Activated T-helper 1 cell treated with Interleukin-2 at 50 U/mL for 16 hours (primary cell): Measurements from ENCODE around the gene DNER.

Experiments
- DNase-seq: peaks from one replicate; pipeline ENCODE4 v3.0.0-alpha.2; 2020; ENCODE audit warnings: low read depth

The DNER gene

DNA sequence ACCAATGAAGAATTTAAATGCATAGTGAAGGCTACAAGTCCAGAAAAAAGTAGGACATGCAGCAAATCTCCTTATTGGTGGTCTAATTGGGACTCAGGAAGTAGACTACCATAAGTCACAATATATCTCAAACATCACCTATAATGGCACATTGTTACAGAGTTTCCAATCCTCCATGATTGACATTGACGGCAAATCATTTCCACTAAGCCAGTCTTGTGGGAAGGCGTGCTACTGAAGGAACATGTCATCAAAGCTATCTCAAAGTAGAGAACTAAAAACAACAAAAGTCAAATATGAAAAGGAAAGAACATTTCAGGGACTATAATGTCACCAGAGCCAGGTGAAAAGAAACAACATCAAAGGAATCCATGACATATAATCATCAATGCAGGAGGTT, 276.9 kb downstream of the DNER start:
- no peak for DNase-seq

DNA sequence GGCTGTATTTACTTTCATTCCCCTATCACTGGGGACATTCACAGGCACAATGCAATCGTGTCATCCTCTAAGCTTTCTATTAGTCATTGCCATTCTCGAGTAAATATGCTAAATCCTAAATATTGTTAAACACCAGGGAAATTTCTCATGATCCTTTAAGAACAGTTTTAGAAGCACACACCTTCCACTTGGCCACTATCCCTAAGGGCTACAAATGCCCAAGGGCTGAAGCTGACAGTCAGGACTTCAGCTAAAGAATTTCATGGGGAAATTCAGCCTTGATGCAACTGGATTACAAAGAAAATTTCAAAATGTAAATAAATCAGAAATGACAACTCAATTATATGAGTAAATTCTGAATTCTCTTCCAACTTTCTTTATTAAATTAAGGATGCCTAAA, 280.2 kb downstream of the DNER start:
- DNase-seq = no peak

DNA sequence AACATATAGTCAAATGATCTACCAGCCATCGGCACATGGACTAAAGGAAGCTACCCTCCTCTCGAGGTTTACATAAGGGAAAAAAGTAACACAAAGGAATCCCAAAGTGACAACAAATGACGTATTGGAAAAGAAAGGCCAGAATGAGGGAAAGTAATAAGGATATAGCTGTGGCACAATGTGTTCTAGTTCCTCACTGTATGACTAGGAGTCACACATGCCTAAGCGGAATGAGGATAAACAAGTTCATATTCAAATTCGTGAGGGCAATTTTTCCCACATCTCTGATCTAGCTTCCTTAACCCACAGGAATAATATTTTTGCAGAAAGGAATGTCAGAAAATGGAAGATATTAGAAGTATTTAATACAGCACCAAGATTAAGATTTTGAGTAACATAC, 281.0 kb downstream of the DNER start:
- no peak for DNase-seq

DNA sequence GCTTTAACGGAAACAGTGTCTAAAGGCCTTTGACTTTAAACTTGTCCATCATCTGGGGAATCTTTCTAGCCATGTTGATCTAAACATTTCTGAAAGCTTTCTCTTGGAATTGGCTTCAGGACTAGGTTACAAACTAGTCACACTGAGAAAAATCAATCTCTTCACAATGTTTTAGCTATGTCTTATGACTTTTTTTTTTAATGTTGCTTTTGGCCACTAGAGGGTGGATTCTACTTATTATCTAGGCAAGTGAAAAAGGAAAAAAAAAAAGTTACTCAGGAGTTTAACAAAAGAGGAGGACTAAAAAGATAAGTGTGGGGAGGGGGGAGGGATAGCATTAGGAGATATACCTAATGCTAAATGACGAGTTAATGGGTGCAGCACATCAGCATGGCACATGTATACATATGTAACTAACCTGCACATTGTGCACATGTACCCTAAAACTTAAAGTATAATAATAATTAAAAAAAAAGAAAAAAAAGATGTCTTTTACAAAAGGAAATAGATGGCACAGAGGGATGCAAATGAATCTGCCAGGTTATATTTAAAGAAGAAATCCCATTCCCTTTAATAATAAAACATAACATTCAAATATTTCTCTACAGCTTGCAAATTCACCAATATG, 282.9 kb downstream of the DNER start:
- DNase-seq = no peak

DNA sequence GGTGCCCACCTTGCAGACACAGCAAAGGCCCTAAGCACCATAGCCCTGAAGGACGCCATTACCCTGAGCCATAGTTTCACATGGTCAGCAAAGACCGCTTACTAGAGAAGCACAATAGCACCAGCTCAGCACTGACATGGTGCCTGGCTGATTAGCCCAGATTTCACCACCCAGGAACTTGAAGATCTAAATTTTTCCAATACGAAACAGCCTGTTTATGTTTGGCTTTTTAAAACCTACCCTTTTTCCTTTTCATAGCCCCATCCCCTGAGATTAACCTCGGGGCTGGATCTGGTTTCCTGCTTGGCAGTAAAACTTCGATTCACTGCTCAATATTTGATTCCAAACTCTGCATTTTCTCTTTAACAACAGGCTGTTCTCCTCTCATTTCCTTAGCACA, 284.8 kb downstream of the DNER start:
- no peak for DNase-seq

DNA sequence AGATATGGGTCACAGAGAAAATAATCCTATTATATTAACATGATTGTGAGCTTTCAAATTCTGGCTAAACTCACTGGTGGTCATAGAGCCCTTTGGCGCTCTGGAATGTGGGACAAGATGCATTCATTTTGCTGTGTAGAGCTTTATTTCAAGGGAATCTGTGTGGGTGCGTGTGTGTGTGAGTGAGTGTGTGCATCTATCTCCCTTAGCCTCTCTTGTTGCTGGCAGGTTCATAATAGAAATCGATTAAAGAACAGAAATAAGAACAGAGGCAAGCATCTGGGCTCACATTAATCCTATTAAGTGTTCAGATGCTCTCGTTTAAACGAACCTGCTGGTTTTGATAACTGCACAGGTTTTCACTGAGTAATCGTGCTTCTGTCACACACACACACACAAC, 287.9 kb downstream of the DNER start:
- DNase-seq = no peak

DNA sequence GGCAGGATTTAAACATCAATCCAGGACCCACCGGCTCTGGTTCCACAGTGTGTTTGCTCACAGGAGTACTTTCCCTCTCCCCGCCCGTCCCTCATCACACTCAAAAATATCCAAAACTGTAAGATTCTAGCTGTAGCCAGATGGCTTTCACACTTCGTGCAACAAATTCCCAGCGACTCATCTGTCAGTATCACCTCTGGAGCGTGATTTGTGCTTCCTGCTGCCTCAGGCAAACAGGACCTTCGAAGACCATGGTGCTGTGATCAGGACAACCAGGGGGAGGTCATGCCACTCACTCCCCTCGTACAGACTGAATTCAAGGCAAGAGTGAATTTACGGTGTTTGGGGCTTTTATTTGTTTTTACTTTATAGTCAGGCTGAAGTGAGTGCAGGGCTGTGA, 288.8 kb downstream of the DNER start:
- DNase-seq = no peak

DNA sequence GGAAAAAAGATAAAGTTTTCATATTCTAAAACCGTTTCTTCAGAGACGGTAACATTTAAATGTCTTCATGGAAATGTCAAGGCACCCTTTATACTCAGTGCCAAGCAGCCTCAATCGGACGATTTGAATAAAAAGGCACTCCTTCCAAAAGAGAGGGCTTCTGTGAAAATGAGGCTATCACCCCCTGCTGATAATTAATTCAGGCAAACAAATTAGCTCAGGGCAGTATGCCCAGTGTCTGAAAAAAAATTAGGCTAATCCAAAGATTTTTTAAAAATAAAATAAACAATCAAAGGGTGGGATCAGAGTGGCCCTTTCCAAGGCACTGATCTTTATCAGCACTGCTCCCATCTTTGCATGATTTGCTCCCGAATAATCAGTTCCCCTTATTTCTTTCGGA, 292.3 kb downstream of the DNER start:
- no peak for DNase-seq

DNA sequence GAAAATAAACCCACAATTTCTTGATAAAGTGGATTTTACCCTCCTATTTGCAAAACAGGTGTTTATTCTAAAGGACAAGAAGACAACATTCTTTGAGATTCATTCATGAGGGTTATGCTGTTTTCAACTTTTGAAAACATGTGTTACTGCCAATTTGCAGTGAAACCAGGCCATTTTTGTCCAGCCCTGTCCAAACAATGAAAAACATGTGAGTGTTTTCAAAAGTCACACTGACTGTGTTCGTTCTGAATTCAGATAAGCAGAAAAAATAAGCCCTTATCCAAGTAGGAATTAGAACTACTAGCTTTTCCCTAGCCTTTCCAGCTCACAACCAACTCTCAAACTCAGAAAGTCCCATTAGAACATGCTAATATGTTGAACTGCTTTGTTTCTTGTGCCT, 295.2 kb downstream of the DNER start:
- DNase-seq = no peak

DNA sequence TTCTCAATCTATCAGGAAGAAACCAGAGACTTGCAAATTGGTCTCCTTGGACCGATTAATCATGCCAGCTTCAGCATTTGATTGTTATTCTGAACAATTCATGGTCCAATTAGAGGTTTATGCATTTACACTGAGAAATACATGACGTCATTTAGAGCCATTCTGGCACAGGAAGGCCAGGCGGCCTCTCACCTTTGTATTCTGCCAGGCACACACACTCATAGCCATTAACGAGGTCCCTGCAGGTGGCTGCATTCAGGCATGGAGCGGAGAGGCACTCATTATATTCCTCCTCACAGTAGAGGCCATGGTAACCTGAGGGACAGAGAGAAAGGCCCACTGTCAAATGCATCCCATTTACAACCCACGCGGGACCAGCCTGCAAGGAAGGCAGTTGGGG, 296.4 kb downstream of the DNER start:
- DNase-seq = no peak

DNA sequence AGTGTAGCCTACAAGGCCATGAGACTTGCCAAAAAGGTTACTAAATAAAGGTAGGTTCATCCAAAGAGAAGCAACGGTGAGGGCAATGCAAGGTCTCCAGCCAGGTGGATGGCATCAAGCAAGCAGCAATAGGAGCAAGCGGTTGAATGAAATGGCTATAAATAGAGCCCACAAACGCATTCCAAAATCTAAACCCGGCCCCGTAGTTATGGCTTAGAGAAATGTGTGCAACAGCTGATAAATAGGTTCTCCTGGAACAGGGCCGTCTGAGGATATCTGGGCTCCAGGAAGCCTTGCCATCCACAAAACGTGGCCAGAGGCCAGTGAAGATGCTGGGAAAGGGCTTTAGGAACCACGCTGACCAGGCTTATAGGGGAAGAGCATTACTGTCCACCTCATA, 297.2 kb downstream of the DNER start:
- DNase-seq = no peak

DNA sequence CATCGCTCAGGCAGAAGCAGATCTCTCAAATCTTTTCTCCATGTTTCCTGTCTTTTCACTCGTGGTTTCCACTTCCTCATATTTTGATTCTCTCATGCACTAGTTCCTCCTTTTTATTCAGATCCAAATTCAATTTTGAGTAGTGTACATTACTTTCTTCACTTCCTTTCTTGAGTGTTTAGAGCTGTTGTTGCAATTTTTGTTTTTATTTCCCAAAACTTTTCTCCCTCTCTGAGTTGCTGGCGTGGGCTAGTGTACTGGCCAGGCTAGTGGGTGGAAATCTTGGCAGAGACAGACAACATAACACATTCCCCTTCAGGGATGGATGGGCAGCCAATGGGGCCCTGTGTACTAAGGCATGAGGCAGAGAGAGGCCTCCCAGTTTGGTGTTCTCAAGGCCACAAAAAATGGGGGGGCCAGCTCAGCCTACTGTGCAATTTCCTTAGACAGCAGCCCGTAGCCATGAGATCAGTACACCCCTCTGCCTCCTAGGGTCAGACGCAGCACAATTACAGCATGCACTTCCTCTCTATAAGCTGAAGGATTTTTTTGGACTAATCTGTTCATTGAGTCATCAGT, 298.1 kb downstream of the DNER start:
- no peak for DNase-seq

DNA sequence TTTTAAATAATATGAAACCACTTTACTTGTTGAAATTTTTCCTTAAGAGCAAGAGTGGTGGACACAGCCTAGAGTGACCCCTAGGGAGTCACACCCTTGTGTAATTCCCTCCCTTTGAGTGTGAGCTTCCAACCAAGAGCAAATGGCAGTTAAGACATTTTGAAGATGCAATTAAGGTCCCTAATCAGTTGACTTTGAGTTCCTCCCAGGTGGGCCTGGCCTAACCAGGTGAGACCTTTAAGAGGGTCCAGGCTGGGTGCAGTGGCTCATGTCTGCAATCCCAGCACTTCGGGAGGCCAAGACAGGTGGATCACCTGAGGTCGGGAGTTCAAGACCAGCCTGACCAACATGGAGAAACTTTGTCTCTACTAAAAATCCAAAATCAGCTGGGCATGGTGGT, 299.7 kb downstream of the DNER start:
- no peak for DNase-seq

DNA sequence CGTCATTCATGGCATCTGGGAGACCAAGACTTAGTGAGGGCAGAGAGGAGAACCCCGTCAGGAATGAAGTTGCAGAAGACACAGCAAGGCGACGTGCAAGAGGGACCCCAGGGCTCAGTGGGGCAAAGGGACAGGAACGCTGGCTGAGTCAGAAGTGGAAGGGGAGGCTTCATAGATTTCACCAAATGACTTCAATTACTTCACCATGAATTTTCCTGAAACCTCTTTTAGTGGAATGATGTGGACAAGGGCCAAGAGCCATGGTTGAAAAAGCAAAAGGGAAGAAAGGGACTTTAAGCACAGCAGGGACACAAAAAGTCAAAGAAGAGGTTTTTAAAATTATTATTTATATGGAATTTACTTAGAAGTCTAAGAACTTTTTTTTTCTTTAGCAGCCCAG, 301.7 kb downstream of the DNER start:
- no peak for DNase-seq

DNA sequence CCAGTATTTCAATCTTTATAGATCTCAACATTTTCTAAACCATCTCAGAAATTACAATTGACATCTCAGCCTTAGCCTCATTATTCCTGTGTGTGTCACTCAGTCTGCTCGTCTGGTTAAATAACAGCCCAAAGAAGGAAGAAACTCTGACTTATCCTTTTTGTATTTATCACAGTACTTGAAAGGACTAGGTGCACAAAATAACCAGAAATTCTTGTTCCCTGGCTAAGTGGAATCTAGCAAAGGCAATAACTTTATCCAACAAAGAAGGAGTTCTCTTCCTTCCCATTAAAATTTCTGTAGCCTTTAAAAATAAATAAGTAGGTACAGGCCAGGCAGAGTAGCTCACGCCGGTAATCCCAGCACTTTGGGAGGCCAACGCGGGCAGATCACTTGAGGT, 303.4 kb downstream of the DNER start:
- no peak for DNase-seq

DNA sequence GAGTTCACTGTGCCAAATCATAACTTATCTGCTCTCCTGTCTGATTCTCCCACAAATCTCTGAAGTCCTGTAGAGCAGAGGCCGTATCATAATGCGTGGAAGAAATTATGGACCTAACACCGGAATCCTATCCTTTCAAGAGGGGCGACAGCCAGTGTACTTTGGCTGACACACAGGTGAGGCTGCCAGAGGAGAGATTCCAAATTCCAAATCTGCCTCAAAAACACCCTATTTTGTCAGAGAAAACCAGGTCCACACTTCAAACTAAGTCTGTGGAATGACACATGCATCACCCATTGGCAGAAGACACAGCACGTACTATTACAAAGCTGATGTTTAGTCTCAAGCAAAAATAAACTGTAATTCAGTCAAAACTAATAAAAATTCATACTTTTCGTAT, 304.1 kb downstream of the DNER start:
- no peak for DNase-seq

DNA sequence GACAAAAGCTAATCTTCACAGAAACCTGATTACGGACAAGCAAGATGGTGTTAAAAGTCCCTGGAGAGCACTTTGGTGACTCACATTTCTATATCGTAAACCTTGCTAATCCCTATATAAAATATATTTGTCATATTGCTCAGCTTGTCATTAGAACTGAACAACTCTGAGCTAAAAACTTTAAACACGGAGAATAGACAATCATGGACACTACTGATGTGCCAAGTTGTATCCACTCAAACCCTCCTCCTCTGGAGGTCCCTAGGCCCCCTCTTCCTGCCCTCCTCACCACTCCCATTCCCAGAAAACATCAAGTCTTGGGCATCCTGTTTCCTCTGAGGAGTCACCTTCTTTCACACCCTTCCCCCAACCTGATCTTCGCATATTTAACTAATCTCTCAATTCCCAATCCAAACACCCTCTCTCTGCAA, 304.6 kb downstream of the DNER start:
- DNase-seq = no peak

DNA sequence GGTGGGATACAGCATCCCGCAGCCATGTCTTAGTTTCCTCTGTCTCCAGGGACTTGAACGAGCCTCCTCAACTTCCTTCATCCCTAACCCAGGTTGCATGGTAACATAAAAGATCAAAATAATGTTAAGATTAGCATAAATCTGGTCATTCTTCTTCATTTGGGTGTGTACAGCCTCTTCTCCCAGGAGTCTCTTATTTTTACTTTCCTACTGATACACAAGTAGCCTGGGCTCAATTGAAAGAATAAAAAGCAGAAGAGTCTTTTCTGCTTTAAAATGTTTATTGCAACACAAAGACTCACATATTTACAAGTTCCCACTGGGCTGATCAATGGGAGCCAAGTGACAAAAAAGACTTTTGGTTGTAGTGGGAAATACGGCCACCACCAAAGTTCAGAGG, 305.4 kb downstream of the DNER start:
- DNase-seq = no peak

DNA sequence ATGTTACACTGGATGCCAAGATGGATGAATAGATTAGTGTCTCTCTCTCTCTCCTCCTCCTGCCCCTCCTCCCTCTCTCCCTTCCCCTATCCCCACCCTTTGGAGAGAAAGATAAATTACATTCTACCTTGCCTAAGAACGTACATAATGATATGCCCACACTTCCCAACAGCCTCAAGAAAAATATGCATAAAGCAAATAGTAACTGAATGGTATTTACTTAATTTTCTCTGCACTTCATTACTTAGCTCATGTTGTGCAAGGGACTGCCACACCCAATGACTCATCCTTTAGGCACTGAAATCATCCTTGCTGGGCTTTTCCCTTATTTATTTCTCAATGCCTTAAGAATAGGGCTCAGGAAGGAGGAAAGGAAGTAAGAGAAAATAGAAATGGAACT, 306.0 kb downstream of the DNER start:
- DNase-seq = no peak

DNA sequence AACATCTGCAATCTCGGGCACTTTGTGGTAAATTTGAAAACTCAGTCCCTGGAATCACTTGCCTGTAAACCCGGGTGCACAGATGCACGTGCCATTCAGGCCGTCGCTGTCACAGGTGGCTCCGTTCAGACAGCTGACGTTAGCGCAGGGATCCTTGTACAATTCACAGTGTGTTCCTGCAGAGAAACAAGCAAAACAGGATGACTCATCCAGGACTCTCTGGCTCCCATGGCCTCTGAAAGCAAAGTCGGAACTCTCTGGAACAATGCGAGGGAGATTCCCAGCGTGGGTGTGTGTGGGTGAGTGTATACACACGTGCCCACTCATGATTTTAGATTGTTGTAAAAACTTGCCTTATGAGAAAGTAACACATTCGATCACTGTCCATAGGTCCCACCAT, 307.2 kb downstream of the DNER start:
- no peak for DNase-seq

DNA sequence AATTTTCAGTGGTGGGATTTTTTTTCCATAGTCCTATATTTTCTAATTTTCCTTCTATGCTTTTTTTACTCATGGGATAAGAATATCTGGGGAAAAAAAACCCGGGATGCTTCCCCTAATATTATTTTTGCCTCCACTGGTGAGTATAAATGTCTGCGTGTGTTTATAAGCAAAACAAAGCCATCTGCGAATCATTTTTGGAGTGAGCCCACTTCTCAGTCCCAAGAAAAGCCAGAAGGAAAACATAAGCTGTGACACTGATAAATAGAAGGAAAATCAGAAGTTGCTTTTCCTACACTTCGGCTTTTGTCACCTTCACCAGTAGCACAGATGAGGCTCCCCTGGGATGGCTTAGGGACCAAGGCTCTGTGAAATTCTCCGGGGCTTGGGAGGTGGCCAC, 308.6 kb downstream of the DNER start:
- no peak for DNase-seq

DNA sequence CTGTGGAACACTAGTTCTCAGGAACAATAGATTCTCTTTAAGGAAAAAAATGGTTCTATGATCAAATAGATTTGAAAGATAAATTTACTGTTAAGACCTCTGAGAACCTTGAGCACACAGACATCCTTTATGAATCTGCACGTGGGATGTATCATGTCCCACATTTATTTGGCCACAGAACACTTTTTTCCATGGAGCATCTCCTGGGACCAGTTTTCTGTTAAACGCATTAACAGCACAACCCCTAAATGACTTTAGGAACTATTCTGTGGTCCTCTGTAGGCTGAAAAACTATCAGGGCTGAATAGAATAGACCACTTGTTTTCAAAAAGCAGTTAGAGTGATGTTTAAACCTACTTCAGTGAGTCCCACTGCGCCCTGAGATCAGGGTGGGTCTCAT, 311.1 kb downstream of the DNER start:
- DNase-seq = no peak

DNA sequence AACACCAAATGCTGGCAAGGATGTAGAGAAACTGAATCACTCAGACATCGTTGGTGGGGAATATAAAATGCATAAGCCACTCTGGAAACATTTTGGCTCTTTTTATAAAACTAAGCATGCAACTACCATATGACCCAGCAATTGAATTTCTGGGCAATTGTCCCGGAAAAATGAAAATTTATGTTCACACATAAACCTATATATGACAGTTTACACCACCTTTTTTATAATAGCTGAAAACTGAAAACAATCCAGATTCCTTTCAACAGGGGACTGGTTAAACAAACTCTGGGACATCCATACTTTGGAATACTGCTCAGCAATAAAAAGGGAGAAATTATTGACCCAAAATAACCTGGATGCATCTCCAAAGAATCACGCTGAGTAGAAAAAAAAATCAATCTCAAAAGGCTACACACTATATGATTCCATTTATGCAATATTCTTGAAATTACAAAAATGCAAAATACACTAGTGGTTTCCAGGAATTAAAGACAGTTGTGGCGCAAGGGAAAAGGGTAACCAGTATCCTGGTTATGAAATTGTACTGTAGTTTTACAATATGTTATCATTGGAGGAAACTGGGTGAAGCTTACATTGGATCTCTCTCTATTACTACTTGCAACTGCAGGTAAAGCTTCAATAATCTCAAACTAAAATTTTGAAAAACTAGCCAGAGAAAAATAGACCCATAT, 313.0 kb downstream of the DNER start:
- no peak for DNase-seq

DNA sequence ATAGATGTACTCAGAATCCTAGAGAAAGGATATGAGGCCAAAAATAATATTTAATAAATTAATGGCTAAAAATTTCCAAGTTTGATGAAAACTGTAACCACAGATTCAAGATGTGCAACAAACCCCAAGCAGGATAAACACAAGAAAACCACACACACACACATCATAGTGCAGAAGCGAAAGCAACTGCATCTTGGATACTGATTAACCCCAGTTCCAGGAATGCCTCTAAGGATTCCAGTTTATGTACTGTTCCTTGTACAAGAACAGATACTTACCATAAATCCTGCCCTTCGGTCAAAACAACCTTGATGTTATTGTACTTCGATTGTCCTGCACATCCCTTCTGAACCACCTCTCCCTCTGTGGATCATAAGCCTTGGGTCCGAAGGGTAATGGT, 320.4 kb downstream of the DNER start:
- DNase-seq = no peak
